Fibroblast of pulmonary artery (primary cell): Measurements from ENCODE around the gene ANXA2R.
A peak's percentile ranks its signal among the peaks of the same experiment; 100 is the strongest.

Experiments
- DNase-seq: peaks from one replicate; pipeline ENCODE4 v3.0.0-alpha.2; 2010; ENCODE audit warnings: low read depth
- H3K4me3 ChIP-seq: replicated peaks from 2 replicates; pipeline ENCODE4 v1.5.1; 2011; ENCODE audit warnings: low read depth, mild to moderate bottlenecking, control low read depth, low read length, moderate library complexity
- TF ChIP-seq, protein P1 (sequence below): IDR thresholded peaks from 2 replicates; pipeline ENCODE4 v1.5.1; 2011; ENCODE audit warnings: mild to moderate bottlenecking, control low read depth, low read length, inconsistent platforms; ENCODE audit errors: missing control alignments

The ANXA2R gene

DNA sequence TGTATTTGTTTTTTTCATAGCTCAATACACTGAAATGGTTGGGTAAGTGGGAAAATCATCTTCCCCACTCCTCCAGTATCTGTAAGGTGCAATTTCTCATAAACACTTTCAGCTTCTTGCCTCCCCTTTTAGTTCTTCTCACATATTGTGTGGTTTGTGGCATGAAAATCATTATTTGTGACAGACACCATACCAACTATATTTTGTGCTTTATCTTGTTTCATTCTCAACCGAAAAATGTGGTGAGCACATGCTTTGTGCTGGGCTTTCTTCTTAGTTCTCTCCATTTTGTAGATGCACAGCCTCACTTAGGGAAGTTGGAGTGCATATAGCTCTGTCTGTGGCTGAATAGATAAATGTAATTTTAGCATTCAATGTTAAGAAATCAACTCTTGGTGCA lies 6.4 kb upstream of the ANXA2R start:
- TF ChIP-seq, protein P1, sequence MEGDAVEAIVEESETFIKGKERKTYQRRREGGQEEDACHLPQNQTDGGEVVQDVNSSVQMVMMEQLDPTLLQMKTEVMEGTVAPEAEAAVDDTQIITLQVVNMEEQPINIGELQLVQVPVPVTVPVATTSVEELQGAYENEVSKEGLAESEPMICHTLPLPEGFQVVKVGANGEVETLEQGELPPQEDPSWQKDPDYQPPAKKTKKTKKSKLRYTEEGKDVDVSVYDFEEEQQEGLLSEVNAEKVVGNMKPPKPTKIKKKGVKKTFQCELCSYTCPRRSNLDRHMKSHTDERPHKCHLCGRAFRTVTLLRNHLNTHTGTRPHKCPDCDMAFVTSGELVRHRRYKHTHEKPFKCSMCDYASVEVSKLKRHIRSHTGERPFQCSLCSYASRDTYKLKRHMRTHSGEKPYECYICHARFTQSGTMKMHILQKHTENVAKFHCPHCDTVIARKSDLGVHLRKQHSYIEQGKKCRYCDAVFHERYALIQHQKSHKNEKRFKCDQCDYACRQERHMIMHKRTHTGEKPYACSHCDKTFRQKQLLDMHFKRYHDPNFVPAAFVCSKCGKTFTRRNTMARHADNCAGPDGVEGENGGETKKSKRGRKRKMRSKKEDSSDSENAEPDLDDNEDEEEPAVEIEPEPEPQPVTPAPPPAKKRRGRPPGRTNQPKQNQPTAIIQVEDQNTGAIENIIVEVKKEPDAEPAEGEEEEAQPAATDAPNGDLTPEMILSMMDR = no peak
- DNase-seq = no peak
- no peak overlapping the region for H3K4me3 ChIP-seq

DNA sequence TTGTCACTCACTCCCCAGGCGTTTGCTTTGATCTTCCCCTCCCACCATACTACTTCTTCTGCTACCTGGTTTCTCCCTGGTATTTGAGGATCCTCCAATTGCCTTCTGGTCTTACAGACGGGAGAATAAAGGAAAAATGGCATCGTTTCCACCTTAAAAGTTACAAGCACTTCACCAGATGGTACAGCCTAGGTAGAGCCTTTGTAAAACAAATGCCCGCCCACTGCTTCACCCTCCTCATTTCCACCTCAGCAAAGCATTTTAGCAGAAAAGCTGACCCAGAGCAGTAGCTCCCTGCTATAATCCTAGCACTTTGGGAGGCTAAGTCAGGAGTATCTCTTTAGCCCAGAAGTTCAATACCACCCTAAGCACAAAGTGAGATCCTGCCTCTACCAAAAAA lies 5.1 kb upstream of the ANXA2R start:
- DNase-seq = no peak
- TF ChIP-seq, protein P1 = no peak
- no peak overlapping the region for H3K4me3 ChIP-seq

DNA sequence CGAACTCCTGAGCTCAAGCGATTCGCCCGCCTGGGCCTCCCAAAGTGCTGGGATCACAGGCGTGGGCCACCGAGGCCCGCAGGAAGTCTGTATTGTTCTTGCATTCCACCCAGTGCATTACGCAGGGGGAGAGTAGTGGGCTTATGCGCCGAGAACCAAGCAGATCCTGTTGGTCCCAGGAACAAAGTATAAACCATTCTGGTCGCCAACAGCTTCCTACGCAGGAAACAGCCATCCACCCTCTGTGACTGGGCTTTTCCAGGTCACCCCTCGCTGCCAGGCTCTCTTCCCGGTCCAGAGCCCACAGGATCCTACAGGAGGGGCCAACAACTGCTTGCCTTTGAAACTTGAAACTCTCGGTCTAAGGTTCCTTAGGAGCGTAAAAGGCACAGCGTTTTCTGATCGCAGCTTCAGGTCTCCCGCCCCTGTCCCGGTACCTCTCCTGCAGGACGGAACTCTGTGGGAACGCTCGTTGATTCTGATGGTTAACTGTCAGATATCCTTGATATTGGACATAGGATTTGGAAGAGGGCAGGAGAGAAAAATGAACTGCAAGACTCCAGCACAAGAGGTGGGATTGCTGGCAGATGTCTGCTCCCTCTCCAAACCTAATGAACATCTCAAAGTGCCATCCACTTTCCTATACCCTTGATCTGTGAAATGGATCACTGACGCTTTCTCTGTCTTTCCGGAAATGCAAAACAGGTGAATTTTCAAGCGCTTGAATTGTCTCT lies 4.2 kb upstream of the ANXA2R start:
- peak overlapping the region; percentile 47 for H3K4me3 ChIP-seq
- TF ChIP-seq, protein P1 = no peak
- peak; percentile 31 for DNase-seq

DNA sequence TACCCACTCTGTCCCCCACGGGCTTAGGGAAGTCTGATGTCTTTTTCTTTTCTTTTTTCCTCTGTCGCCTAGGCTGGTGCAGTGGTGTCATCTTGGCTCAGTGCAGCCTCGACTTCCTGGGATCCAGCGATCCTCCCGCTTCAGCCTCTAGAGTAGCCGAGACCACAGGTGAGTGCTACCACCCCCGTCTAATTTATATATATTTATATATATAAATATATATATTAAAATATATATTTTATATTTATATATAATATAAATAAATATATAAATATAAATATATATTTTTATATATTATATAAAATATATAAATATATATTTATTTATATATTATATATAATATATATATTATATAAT lies 3.3 kb upstream of the ANXA2R start:
- TF ChIP-seq, protein P1 = no peak
- H3K4me3 ChIP-seq = peak overlapping the region; percentile 71
- DNase-seq = no peak

DNA sequence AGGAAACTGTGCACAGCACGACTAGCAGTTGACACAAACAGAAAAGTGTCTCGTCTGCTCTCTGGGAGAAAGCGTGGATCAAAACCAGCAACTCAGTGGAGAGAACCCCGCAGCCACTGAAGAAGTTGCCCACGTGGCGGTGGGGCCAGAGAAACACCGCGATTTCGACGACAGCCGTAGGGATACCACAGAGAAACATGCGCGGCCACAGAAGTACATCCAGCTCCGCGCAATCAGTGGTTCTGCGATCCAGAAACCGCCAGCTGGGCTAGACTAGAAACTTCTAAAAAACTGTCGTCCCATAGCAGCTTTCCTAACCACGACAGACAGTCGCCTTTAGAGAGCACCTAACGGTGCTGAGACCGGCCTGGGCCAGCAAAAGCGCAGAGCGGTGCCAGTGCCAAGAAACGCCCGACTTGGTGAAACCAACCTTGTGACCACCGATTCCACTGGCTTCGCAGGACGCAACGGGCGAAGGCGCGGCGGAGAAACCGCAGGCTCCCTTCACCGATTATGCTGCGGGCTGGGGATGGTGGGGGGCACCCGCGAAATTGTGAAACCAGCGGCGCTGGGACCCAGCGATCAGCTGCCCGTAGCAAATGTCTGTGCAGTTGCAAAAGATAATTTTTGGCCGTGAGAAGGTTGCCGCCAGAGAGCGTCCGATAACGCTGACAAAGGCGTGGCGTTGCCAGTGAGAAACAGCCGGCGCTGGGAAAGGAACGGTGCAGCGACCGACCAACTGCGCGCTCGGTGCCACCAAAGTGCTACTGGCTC lies 2.7 kb upstream of the ANXA2R start:
- H3K4me3 ChIP-seq = peak overlapping the region; percentile 71
- TF ChIP-seq, protein P1 = no peak
- DNase-seq = peak; percentile 73

DNA sequence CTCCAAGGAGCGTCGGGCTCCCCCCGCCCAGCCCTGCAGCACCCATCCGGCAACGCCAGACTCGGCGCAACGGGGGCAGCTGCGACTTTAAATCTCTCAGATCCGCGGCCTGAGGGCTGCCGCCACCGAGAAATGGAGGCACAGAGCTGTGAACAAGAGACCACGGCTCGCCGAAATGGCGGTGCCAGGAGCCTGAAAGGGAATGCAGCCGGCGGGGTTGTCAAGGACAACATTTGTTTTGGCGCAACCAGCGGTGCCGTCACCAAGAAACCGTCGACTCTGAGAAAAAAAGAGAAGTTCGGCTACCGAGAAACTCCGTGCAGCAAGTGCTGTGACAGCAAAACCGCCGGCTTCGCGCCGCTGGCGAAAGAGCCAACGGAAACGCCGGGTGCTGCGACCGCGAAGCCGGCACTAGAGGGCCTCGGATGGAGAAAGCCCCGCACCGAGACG lies 2.1 kb upstream of the ANXA2R start:
- H3K4me3 ChIP-seq = peak overlapping the region; percentile 71
- TF ChIP-seq, protein P1 = peak; percentile 15
- DNase-seq = peak; percentile 74
